Keratinocyte (primary cell): ENCODE measurements around the gene ADAD2.

ENCODE experiments used
- EZH2 ChIP-seq: IDR thresholded peaks from one replicate; pipeline ENCODE4 v1.6.1; 2012; ENCODE audit warnings: inconsistent platforms, mild to moderate bottlenecking, low read length, moderate library complexity
- TF ChIP-seq, protein P1 (sequence below), 3 experiments: IDR thresholded peaks in 1 of 3; conservative IDR thresholded peaks in 1 of 3; optimal IDR thresholded peaks in 1 of 3; 2 replicates in 2 of 3; 3 replicates in 1 of 3; pipeline versions ENCODE3 to v1.5.1; 2011; ENCODE audit warnings: low read length in 3 of 3, mild to moderate bottlenecking in 3 of 3, moderate library complexity in 2 of 3, control low read depth in 1 of 3, inconsistent platforms in 1 of 3; ENCODE audit not compliant: insufficient read depth in 2 of 3; ENCODE audit errors: extremely low read depth in 1 of 3

DNA sequence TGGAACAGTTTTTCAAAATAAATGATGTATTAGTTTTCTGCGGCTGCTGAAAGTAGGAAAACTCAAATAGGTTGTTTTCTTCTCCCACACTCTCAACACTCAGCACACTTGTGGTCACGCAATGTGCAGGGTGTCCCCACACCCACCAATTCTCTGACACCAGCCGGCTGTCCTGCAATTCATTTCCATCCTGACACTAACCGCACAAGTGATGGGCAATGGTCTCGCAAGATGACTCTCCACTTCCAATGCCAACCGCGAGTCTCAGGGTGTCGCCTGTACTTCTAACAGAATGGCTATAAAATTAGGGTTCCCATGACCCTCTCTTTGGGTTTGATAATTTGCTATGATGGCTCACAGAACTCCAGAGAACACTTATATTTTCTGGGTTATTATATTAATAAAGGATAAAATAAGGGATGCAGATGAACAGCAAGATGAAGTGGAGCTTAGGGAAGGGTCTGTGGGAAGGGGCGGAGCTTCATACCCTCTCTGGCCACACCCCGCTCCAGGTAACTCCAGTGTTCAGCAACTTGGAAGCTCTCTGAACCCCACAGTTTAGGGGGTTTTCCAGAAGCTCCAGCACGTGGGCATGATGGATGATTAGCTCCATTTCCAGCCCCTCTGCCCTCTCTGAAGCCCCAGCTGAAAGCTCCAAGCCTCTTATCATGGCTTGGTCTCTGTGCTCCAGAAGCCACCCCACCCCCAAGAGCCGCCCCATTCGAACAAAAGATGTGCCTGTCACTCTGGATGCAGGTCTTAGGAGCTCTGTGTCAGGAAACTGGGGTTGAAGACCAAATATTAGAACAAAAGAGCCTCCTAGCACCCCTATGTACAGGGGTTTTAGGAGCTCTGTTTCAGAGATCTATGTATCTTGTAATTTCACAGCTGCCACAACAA lies 23.9 kb upstream of the ADAD2 start:
- TF ChIP-seq EZH2: no peak
- TF ChIP-seq, protein P1, sequence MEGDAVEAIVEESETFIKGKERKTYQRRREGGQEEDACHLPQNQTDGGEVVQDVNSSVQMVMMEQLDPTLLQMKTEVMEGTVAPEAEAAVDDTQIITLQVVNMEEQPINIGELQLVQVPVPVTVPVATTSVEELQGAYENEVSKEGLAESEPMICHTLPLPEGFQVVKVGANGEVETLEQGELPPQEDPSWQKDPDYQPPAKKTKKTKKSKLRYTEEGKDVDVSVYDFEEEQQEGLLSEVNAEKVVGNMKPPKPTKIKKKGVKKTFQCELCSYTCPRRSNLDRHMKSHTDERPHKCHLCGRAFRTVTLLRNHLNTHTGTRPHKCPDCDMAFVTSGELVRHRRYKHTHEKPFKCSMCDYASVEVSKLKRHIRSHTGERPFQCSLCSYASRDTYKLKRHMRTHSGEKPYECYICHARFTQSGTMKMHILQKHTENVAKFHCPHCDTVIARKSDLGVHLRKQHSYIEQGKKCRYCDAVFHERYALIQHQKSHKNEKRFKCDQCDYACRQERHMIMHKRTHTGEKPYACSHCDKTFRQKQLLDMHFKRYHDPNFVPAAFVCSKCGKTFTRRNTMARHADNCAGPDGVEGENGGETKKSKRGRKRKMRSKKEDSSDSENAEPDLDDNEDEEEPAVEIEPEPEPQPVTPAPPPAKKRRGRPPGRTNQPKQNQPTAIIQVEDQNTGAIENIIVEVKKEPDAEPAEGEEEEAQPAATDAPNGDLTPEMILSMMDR (optimal IDR thresholded peaks at IDR 0.05 in 1 of 3, IDR thresholded peaks at IDR 0.05 in 1 of 3, conservative IDR thresholded peaks at IDR 0.05 in 1 of 3; ENCODE audit: extremely low read depth in 1 of 3, insufficient read depth in 2 of 3, low read length in 3 of 3): no peak
